Brain microvascular endothelial cell (primary cell): ENCODE results near the gene TMA7B.

Experiments used
- DNase-seq: peaks from one replicate; pipeline ENCODE4 v3.0.0-alpha.2; 2020
- H3K27ac ChIP-seq: fragments of 250-450 bp; sonication (Bioruptor Pico); 2 replicates; pipeline ENCODE4 v1.5.1; 2020; ENCODE audit warnings: mild to moderate bottlenecking, moderate library complexity
- H3K27me3 ChIP-seq: fragments of 250-450 bp; sonication (Bioruptor Pico); replicated peaks from 2 replicates; pipeline ENCODE4 v1.5.1; 2020; ENCODE audit warnings: mild to moderate bottlenecking
- H3K36me3 ChIP-seq: fragments of 250-450 bp; sonication (Bioruptor Pico); replicated peaks from 2 replicates; pipeline ENCODE4 v1.5.1; 2020; ENCODE audit warnings: mild to moderate bottlenecking
- H3K4me3 ChIP-seq: 2 replicates; pipeline ENCODE4 v1.5.1; 2011; ENCODE audit warnings: low read depth, mild to moderate bottlenecking, control low read depth, low read length, moderate library complexity
- CTCF ChIP-seq: IDR thresholded peaks from 2 replicates; pipeline ENCODE4 v1.5.1; 2011; ENCODE audit warnings: low read depth, mild to moderate bottlenecking, moderate library complexity, low read length, control low read depth, inconsistent platforms; ENCODE audit errors: missing control alignments
- in situ Hi-C: cut with HindIII; loops from 2 replicates; pipeline ENCODE4 v1.10.0; 2017; ENCODE audit warnings: low sequenced_read_pairs, low pct_ligation_motif_present

Gene TMA7B

GRCh38 chr22:39915295-39915726, 44.9 kb upstream of the TMA7B start:
- H3K27me3 ChIP-seq: peaks cover 24% of the 10 kb centered on the region

GRCh38 chr22:39916496-39916895, 43.7 kb upstream of the TMA7B start:
- Histone ChIP-seq H3K4me3 (no peak overlapping the region), H3K27me3 (peaks cover 29% of the 10 kb centered on the region), H3K36me3 (no peaks in the 10 kb centered on the region), H3K27ac (no peak overlapping the region)
- in situ Hi-C loops: no loop called here
- TF ChIP-seq CTCF: no peak
- DNase-seq: no peak

More at GRCh38 chr22:39915295-39915726, 44.9 kb upstream of the TMA7B start:
- no peaks in the 10 kb centered on the region for H3K36me3 ChIP-seq
- no peak overlapping the region for H3K4me3 ChIP-seq
- in situ Hi-C loops: no loop called here
- H3K27ac ChIP-seq: no peak overlapping the region
- no peak for DNase-seq
- no peak for TF ChIP-seq CTCF

- DNase-seq: no peak
- Histone ChIP-seq H3K27ac (no peak overlapping the region), H3K4me3 (no peak overlapping the region), H3K27me3 (peaks cover 29% of the 10 kb centered on the region), H3K36me3 (no peaks in the 10 kb centered on the region)
- in situ Hi-C loops: no loop called here
- TF ChIP-seq CTCF: no peak
Observed at GRCh38 chr22:39917197-39917643, 43.0 kb upstream of the TMA7B start.

- no peak for DNase-seq
- no peak overlapping the region for H3K4me3 ChIP-seq
- no peak for TF ChIP-seq CTCF
- H3K27me3 ChIP-seq: peaks cover 29% of the 10 kb centered on the region
- in situ Hi-C loops: no loop called here
- H3K36me3 ChIP-seq: no peaks in the 10 kb centered on the region
- no peak overlapping the region for H3K27ac ChIP-seq
Observed at GRCh38 chr22:39917776-39918495, 42.3 kb upstream of the TMA7B start.

- TF ChIP-seq CTCF: no peak
- Histone ChIP-seq H3K27ac (no peak overlapping the region), H3K27me3 (peaks cover 36% of the 10 kb centered on the region), H3K4me3 (no peak overlapping the region), H3K36me3 (no peaks in the 10 kb centered on the region)
- in situ Hi-C loops: no loop called here
- no peak for DNase-seq
Observed at GRCh38 chr22:39920134-39920743, 40.0 kb upstream of the TMA7B start.

- no peak overlapping the region for H3K4me3 ChIP-seq
- no peak for TF ChIP-seq CTCF
Observed at GRCh38 chr22:39923696-39924095, 36.5 kb upstream of the TMA7B start.

More at GRCh38 chr22:39923696-39924095, 36.5 kb upstream of the TMA7B start:
- in situ Hi-C loops: no loop called here
- Histone ChIP-seq H3K27me3 (peaks cover 25% of the 10 kb centered on the region), H3K36me3 (no peaks in the 10 kb centered on the region), H3K27ac (no peak overlapping the region)
- no peak for DNase-seq
